Activated naive CD4-positive, alpha-beta T cell treated with anti-CD3 and anti-CD28 coated beads, Interleukin-2, amount 50 U/mL, for 24 hours (primary cell): ENCODE measurements around the gene NODAL.
A peak's percentile ranks its signal among the peaks of the same experiment; 100 is the strongest.

Source experiments
- H3K27ac Mint-ChIP-seq: one replicate; pipeline ENCODE4 v1.8.0; 2021; ENCODE audit warnings: mild to moderate bottlenecking, mixed read lengths
- H3K27me3 Mint-ChIP-seq: one replicate; pipeline ENCODE4 v1.8.0; 2021; ENCODE audit warnings: mixed read lengths
- H3K36me3 Mint-ChIP-seq: one replicate; pipeline ENCODE4 v1.8.0; 2021; ENCODE audit warnings: mixed read lengths
- H3K4me1 Mint-ChIP-seq: one replicate; pipeline ENCODE4 v1.8.0; 2021; ENCODE audit warnings: mixed read lengths
- H3K4me3 Mint-ChIP-seq: one replicate; pipeline ENCODE4 v1.8.0; 2021; ENCODE audit warnings: mild to moderate bottlenecking, mixed read lengths
- H3K9me3 Mint-ChIP-seq: one replicate; pipeline ENCODE4 v1.8.0; 2021; ENCODE audit warnings: mixed read lengths

Gene NODAL

DNA sequence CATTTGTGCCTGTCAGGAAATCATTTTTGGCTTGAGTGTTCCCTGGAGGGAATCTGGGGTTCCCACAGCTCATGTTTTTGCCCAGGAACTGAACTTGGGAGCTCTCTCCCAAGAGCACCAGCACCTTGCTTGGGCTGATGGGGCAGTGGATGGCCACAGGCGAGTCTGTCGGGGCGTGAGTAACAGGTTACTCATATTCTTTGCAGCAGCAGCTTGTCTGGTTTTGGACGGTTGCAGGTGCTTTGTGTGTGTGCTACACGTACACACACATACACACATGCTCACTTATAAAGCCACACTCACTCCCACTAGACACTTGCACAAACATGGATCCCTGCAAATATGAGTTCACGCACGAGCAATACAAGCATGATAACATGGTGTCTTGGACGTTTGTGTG lies 34.2 kb upstream of the NODAL start:
- Mint-ChIP-seq H3K27me3 (no peaks in the 10 kb centered on the region), H3K4me3 (no peak overlapping the region)

GRCh38 chr10:70474780-70475179 lies 33.3 kb upstream of the NODAL start:
- no peaks in the 10 kb centered on the region for H3K27me3 Mint-ChIP-seq
- H3K27ac Mint-ChIP-seq = no peak overlapping the region
- no peaks in the 10 kb centered on the region for H3K9me3 Mint-ChIP-seq
- peaks cover 41% of the 10 kb centered on the region for H3K4me1 Mint-ChIP-seq
- no peaks in the 10 kb centered on the region for H3K36me3 Mint-ChIP-seq
- no peak overlapping the region for H3K4me3 Mint-ChIP-seq

More for the DNA sequence above, 34.2 kb upstream of the NODAL start:
- peaks cover 50% of the 10 kb centered on the region for H3K4me1 Mint-ChIP-seq
- no peaks in the 10 kb centered on the region for H3K9me3 Mint-ChIP-seq
- no peak overlapping the region for H3K27ac Mint-ChIP-seq
- no peaks in the 10 kb centered on the region for H3K36me3 Mint-ChIP-seq

GRCh38 chr10:70472799-70473454 lies 31.4 kb upstream of the NODAL start:
- Mint-ChIP-seq H3K36me3 (no peaks in the 10 kb centered on the region), H3K9me3 (no peaks in the 10 kb centered on the region), H3K27ac (no peak overlapping the region), H3K4me1 (peaks cover 30% of the 10 kb centered on the region), H3K27me3 (no peaks in the 10 kb centered on the region), H3K4me3 (no peak overlapping the region)

DNA sequence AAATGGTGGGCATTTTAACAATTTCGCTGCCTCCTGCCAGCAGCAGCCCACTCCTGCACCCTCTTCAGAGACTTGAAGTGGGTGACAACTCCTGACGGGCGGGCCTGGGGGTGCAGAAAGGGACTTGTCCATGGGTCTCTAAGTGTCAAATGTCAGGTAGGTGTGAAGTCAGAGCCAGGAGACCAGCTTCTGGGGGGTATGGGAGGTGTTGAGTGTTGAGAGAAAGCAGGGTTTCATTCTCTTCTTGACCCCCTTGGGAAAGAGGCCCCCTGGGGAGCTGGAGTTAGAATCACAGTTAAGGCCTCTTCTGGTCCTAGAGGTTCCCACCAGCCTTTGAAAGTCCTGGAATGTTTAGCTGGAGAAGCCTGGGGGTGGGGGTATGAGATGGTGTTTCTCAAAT lies 25.5 kb upstream of the NODAL start:
- Mint-ChIP-seq H3K4me1 (no peaks in the 10 kb centered on the region), H3K9me3 (no peaks in the 10 kb centered on the region), H3K4me3 (no peak overlapping the region), H3K27ac (no peak overlapping the region), H3K27me3 (no peaks in the 10 kb centered on the region), H3K36me3 (no peaks in the 10 kb centered on the region)

- H3K36me3 Mint-ChIP-seq = no peaks in the 10 kb centered on the region
- no peak overlapping the region for H3K27ac Mint-ChIP-seq
- no peak overlapping the region for H3K4me3 Mint-ChIP-seq
- H3K4me1 Mint-ChIP-seq = no peaks in the 10 kb centered on the region
- no peaks in the 10 kb centered on the region for H3K27me3 Mint-ChIP-seq
- H3K9me3 Mint-ChIP-seq = no peaks in the 10 kb centered on the region
Observed at GRCh38 chr10:70465832-70466231, 24.4 kb upstream of the NODAL start.

DNA sequence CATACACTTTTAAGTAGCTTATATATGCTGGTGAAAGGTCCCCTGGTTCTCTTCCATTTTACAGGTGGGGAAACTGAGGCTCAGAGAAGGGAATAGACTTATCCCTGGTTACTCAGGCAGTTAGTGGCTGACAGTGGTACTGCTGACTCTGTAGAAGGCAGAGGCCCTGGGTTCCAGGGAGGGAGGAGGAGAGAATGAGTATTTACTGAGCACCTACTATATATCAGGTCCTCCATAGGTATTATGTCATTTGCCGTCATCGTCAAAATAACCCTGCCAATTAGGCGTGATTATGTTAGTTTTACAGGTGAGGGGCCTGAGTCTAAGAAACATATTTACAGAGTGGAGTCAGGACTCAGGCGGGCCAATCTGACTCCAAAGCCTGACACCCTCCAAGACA lies 23.8 kb upstream of the NODAL start:
- Mint-ChIP-seq H3K9me3 (no peaks in the 10 kb centered on the region), H3K4me1 (no peaks in the 10 kb centered on the region), H3K4me3 (no peak overlapping the region), H3K36me3 (no peaks in the 10 kb centered on the region), H3K27ac (no peak overlapping the region), H3K27me3 (peaks cover 3% of the 10 kb centered on the region)

- H3K27ac Mint-ChIP-seq = no peak overlapping the region
- H3K4me1 Mint-ChIP-seq = no peaks in the 10 kb centered on the region
- no peak overlapping the region for H3K4me3 Mint-ChIP-seq
- no peaks in the 10 kb centered on the region for H3K9me3 Mint-ChIP-seq
- H3K27me3 Mint-ChIP-seq = peaks cover 14% of the 10 kb centered on the region
- no peaks in the 10 kb centered on the region for H3K36me3 Mint-ChIP-seq
Observed at GRCh38 chr10:70462349-70462984, 21.0 kb upstream of the NODAL start.

DNA sequence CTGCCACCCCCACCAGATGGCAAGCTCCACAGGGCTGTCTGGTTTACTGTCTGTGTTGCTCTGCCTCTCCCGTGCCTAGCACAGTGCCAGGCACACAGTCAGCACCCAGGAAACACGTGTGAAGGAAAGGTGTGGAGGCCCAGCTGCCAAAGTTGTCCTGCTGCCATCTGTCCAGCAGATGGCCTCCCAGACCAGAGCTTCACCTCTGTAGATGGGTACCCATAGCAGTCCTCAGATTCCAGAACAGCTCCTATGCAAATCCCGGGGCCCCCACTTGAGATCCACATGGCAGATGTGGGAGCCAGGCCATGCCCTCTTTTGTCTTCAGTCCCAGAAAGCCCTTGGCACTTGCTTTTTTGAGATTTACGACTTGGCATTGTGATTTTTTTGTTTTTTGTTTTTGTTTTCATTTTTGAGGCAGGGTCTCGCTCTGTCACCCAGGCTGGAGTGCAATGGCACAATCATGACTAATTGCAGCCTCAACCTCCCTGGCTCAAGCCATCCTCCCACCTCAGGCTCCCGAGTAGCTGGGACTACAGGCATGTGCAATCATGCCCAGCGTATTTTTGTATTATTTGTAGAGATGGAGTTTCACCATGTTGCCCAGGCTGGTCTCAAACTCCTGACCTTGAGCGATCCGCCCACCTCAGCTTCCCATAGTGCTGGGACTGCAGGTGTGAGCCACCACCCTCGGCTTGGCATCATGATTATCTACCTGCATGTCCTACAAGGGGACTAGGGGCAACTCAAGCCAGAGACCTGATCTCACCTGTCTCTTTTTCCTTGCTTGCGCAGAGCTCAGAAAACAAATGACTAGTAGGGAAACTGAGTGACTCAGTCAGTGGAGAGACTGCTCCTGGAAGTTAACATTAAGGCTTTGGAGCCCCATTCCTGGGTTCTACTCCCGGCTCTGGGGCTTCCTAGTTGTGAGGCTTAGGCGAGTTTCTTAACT lies 20.2 kb upstream of the NODAL start:
- no peak overlapping the region for H3K27ac Mint-ChIP-seq
- H3K9me3 Mint-ChIP-seq = no peaks in the 10 kb centered on the region
- no peak overlapping the region for H3K4me3 Mint-ChIP-seq
- H3K36me3 Mint-ChIP-seq = no peaks in the 10 kb centered on the region
- peaks cover 15% of the 10 kb centered on the region for H3K27me3 Mint-ChIP-seq
- no peaks in the 10 kb centered on the region for H3K4me1 Mint-ChIP-seq

DNA sequence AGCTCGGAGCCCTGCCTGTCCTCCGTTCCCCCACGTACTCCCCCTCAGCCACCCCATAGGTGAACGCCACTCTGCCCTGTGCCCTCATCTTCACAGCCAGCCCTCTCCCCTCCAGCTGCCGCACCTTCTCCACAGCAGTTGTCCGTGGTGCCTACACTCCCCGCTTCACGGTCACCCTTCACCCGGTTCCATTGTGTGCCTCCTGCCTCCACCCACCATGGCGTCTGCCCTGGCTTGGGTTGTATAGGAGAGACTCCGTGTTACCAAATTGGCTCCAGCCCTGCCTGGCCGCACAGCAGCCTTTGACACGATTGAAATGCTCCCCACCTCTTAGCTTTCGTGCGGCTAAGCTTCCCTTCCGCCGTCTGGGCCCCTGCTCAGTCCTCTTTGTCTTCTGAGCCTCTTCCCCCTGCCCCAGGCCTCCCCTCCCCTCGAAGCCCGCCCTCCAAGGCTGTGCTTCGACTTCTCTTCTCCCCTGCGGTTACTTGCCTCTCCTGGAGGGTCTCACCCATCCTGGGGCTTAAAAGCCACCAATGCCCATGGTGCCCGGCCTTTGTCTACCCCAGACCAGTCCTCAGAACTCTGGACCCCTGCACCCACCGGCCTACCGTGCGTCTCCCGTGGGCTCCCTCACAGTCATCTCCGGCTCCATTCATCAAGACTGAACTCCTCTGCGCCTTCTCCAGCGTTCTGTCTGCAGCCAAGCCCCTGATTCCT lies 18.5 kb upstream of the NODAL start:
- peak overlapping the region; percentile 70 for H3K4me3 Mint-ChIP-seq

DNA sequence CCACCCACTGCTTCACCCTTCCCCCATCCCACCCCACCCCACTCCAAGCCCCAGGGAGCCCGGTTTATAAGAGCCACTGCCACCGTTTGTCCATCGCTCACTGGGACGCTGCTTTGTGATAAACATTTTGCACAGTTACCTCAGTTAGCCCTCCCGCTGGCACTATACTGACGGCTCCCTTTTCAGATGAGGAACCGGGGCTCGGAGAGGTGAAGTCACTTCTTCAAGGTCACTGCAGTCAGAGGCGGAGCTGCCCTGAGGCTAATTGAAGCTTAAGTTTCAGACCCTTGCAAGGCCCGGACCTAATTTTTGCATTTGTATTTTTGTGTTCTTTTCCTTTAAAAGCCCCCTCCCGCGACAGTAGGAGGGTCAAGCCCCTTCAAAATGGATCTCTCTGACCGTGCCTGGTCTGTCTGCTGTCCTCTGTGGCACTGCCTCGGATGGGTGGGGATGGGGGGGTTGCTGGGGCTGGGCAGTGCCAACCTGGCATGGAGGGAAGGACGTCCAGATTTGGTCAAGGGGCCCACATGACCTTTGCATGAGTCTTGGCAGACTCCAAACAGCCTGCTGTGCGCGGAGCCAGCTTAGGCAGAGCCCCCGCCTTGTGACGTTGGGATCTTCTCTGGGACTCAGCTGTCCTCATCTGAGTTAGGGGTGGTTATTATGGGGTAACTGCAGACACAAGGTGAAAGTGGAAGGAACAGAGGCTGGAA lies 17.7 kb upstream of the NODAL start:
- no peak overlapping the region for H3K4me3 Mint-ChIP-seq
- peaks cover 15% of the 10 kb centered on the region for H3K27me3 Mint-ChIP-seq
- H3K4me1 Mint-ChIP-seq = no peaks in the 10 kb centered on the region
- H3K9me3 Mint-ChIP-seq = no peaks in the 10 kb centered on the region
- no peak overlapping the region for H3K27ac Mint-ChIP-seq
- H3K36me3 Mint-ChIP-seq = no peaks in the 10 kb centered on the region

More for the DNA sequence above, 18.5 kb upstream of the NODAL start:
- Mint-ChIP-seq H3K4me1 (no peaks in the 10 kb centered on the region), H3K36me3 (no peaks in the 10 kb centered on the region), H3K9me3 (no peaks in the 10 kb centered on the region), H3K27ac (no peak overlapping the region), H3K27me3 (peaks cover 15% of the 10 kb centered on the region)

DNA sequence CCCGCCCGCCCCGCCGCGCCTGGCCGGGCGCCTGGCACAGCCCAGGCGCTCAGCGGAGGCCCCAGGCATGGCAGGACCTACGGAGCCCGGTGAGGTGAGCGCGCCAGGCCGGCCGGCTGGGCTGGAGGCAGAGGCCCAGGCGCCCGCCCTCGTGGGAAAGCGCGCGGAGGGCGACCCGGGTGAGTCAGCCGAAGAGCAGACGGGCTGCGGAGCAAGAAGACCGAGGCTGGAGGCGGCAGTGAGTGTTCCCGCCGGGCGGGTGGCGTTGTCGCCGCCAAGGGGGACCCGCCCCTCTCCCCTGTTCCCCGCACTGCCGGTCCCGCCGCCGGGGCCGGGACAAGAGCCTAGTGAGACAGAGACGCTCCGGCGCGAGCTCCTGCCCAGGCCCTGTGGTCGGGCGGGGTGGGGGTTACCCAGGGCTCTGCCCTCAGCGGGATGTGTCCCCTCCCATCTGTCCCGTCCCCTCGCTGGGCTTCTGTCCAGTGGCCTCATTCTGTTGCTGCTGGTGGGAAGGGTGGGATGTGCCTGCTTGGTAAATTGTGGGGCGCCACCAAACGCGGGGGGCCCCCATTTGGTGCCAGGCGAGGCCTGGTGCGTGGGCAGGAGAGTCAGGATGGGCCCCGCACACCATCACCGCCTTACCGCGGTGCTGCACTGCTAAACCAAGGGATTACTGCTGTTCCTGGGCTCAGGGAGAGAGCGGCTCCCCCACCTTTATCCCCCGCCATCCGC lies 17.0 kb upstream of the NODAL start:
- peak overlapping the region; percentile 52 for H3K4me3 Mint-ChIP-seq
- H3K27me3 Mint-ChIP-seq = peaks cover 15% of the 10 kb centered on the region
- H3K27ac Mint-ChIP-seq = no peak overlapping the region

DNA sequence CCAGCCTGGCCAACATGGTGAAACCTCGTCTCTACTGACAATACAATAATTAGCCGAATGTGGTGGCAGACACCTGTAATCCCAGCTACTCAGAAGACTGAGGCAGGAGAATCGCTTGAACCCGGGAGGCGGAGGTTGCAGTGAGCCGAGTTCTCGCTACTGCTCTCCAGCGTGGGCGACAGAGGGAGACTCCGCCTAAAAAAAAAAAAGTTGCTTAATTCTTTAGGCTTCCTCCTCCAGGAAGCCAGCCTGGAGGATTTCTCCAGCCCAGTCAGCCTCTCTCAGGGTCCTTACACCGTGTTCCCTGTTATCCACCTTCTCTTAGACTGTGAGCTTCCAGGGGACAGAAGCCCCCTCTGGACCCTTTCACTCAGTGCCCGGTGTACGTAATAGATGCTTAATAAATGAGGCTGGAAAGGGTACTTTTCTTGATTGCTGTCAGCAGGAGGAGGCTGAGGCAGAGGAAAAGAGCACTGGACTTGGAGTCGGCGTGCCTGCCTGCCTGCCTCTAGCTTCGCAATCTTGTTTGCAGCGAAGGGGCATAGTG lies 16.4 kb upstream of the NODAL start:
- Mint-ChIP-seq H3K4me3 (no peak overlapping the region), H3K27me3 (peaks cover 15% of the 10 kb centered on the region), H3K36me3 (no peaks in the 10 kb centered on the region), H3K4me1 (no peaks in the 10 kb centered on the region), H3K27ac (no peak overlapping the region), H3K9me3 (no peaks in the 10 kb centered on the region)

More for the DNA sequence above, 17.0 kb upstream of the NODAL start:
- H3K4me1 Mint-ChIP-seq = no peaks in the 10 kb centered on the region
- no peaks in the 10 kb centered on the region for H3K36me3 Mint-ChIP-seq
- H3K9me3 Mint-ChIP-seq = no peaks in the 10 kb centered on the region

DNA sequence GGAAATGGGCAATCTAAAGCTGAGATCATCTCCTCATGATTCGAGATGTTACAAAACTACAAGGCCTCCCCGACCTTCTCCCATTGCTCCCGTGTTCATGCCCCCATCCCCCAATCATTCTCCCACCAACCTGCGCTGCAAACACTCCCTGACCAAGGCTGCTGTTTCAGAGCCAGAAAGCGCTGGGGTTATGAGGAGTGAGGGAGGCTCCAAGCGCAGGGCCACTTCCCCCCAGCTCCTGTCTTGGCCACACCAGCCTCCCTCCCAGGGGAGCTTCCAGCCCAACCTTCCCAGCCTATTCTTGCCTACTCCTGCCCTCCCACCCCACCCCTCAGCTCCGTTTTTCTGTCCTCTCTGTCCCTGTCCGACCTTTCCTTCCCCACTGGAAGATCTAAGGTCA lies 14.7 kb upstream of the NODAL start:
- H3K36me3 Mint-ChIP-seq = no peaks in the 10 kb centered on the region

DNA sequence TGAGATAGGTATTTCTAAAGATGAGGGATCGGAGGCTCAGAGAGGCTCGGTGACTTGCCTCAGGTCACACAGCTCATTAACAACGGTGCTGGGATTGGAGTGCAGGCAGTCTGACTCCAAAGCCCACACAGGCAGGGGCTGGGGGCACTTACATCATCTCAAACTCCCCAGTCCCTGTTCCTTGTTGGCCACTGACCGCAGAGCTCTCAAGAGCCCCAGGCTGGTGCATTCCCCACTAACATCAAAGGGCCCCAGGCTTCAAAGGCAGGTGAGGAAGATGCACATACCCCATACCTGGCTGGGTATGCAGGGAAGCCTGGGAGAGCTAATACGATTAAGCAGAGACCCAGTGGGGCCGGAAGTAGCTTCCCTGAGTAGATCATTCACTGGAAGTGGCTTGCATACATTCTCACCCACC lies 13.7 kb upstream of the NODAL start:
- H3K4me1 Mint-ChIP-seq = no peaks in the 10 kb centered on the region
- H3K9me3 Mint-ChIP-seq = no peaks in the 10 kb centered on the region
- H3K27ac Mint-ChIP-seq = no peak overlapping the region
- peaks cover 12% of the 10 kb centered on the region for H3K27me3 Mint-ChIP-seq
- no peak overlapping the region for H3K4me3 Mint-ChIP-seq
- no peaks in the 10 kb centered on the region for H3K36me3 Mint-ChIP-seq

More for the DNA sequence above, 14.7 kb upstream of the NODAL start:
- Mint-ChIP-seq H3K9me3 (no peaks in the 10 kb centered on the region), H3K27ac (no peak overlapping the region), H3K4me1 (no peaks in the 10 kb centered on the region), H3K4me3 (no peak overlapping the region), H3K27me3 (peaks cover 15% of the 10 kb centered on the region)
